HepG2 (cell line): ENCODE data around the gene ASGR1. TPM values are rescaled to one million over a fixed set of nuclear protein-coding genes. Genes with fewer than 3 reads are reported as not detected.

Experiments used
- ATAC-seq: fragments of 200-7000 bp; cut with Tn5 transposase; 3 replicates; pipeline ENCODE4 v1.9.1; 2020; ENCODE audit warnings: mild to moderate bottlenecking, moderate library complexity
- BruUV-seq: library from RNA; stranded (reverse); fragments of 400-500 nt; replicated peaks from 2 replicates; lab custom pipeline; 2021; lab: Mats Ljungman, UMichigan
- CTCF ChIA-PET: fragments of 300-600 bp; formaldehyde crosslinking; extraction: SDS; loops from one replicate; lab custom pipeline; 2021; ENCODE audit warnings: low total read pairs, inconsistent platforms, low intra/inter-chr PET ratio; lab: Yijun Ruan, JAX
- POLR2A ChIA-PET: fragments of 350-600 bp; sonication (Branson Sonifier 250); formaldehyde crosslinking; loops from one replicate; lab custom pipeline; 2020; ENCODE audit warnings: antibody characterized with exemption, inconsistent platforms; lab: Yijun Ruan, JAX
- DNase-seq: peaks from one replicate; pipeline ENCODE4 v3.0.0-alpha.2; 2015; ENCODE audit warnings: low spot score
- FAIRE-seq: peaks from 3 replicates; lab custom pipeline; 2011; peaks lifted over from hg19 to GRCh38; lab: Jason Lieb, UNC
- H2AFZ ChIP-seq: one replicate; pipeline ENCODE4 v1.6.1; 2011; ENCODE audit warnings: low read length, inconsistent platforms
- H3K27ac ChIP-seq: fragments of 300-600 bp; 3 replicates; pipeline ENCODE4 v1.8.0; 2011; ENCODE audit warnings: mixed run types, mild to moderate bottlenecking, mixed read lengths, low read length, inconsistent platforms; ENCODE audit not compliant: insufficient read depth; ENCODE audit errors: extremely low read length
- H3K27me3 ChIP-seq, 2 experiments: fragments of 200-600 bp in 1 of 2; 2 replicates in 1 of 2; 3 replicates in 1 of 2; pipeline versions ENCODE4 v1.6.0 to v1.8.0; 2011; ENCODE audit warnings: low read length in 2 of 2, mild to moderate bottlenecking in 2 of 2, moderate library complexity in 2 of 2, inconsistent platforms in 1 of 2; ENCODE audit not compliant: insufficient read depth in 2 of 2, control insufficient read depth in 1 of 2
- H3K36me3 ChIP-seq, 2 experiments: fragments of 200-600 bp in 1 of 2; replicated peaks in 1 of 2; 2 replicates in 1 of 2; 3 replicates in 1 of 2; pipeline versions ENCODE4 v1.5.1 to v1.8.0; 2011; ENCODE audit warnings: low read length in 2 of 2, inconsistent platforms in 1 of 2; ENCODE audit not compliant: insufficient read depth in 2 of 2, control insufficient read depth in 1 of 2
- H3K4me1 ChIP-seq: 2 replicates; pipeline ENCODE4 v1.5.1; 2012; ENCODE audit warnings: low read length, inconsistent platforms; ENCODE audit not compliant: insufficient read depth
- H3K4me2 ChIP-seq: 2 replicates; pipeline ENCODE4 v1.6.0; 2011; ENCODE audit warnings: low read depth, low read length, inconsistent platforms
- H3K4me3 ChIP-seq, 3 experiments: fragments of 200-600 bp in 1 of 3; sonication (generic), shearing (Covaris generic) in 1 of 3; replicated peaks in 1 of 3; 2 replicates each; pipeline ENCODE4 v1.5.1; 2011 to 2016; ENCODE audit warnings: low read length in 3 of 3, inconsistent platforms in 2 of 3, low read depth in 2 of 3, mild to moderate bottlenecking in 2 of 3, control low read depth in 1 of 3, mixed read lengths in 1 of 3; ENCODE audit not compliant: insufficient read depth in 1 of 3
- H3K79me2 ChIP-seq: one replicate; pipeline ENCODE4 v1.6.1; 2011; ENCODE audit warnings: low read length, inconsistent platforms; ENCODE audit not compliant: insufficient read depth
- H3K9ac ChIP-seq: 2 replicates; pipeline ENCODE4 v1.6.0; 2011; ENCODE audit warnings: mild to moderate bottlenecking, low read depth, low read length, inconsistent platforms; ENCODE audit not compliant: insufficient read depth
- H3K9me3 ChIP-seq: 2 replicates; pipeline ENCODE4 v1.5.1; 2012; ENCODE audit warnings: mild to moderate bottlenecking, low read length
- H4K20me1 ChIP-seq: 2 replicates; pipeline ENCODE4 v1.6.0; 2011; ENCODE audit warnings: inconsistent platforms, mild to moderate bottlenecking, low read length, moderate library complexity; ENCODE audit not compliant: insufficient read depth
- AKAP8 ChIP-seq: sonication (generic); formaldehyde crosslinking; IDR thresholded peaks from 2 replicates; pipeline ENCODE4 v1.5.1; 2020; ENCODE audit warnings: mild to moderate bottlenecking, missing genetic modification reagents
- KDM5B ChIP-seq: sonication (generic); formaldehyde crosslinking; IDR thresholded peaks from 2 replicates; pipeline ENCODE4 v1.4.0; 2020; ENCODE audit warnings: missing genetic modification reagents, mild to moderate bottlenecking, borderline replicate concordance
- MTF2 ChIP-seq: sonication (generic); formaldehyde crosslinking; IDR thresholded peaks from 2 replicates; pipeline ENCODE4 v1.5.0; 2020; ENCODE audit warnings: missing genetic modification reagents, borderline replicate concordance
- POLR2AphosphoS5 ChIP-seq: IDR thresholded peaks from 2 replicates; pipeline ENCODE4 v1.6.1; 2012; ENCODE audit warnings: low read depth, low read length
- SP2 ChIP-seq: sonication (generic); formaldehyde crosslinking; IDR thresholded peaks from 2 replicates; pipeline ENCODE4 v1.5.1; 2020; ENCODE audit warnings: mild to moderate bottlenecking, missing genetic modification reagents
- TSC22D2 ChIP-seq: sonication (generic); formaldehyde crosslinking; IDR thresholded peaks from 2 replicates; pipeline ENCODE4 v1.5.1; 2020; ENCODE audit warnings: missing genetic modification reagents, mild to moderate bottlenecking, borderline replicate concordance
- ZIK1 ChIP-seq: sonication (generic); formaldehyde crosslinking; IDR thresholded peaks from 2 replicates; pipeline ENCODE4 v1.5.0; 2020; ENCODE audit warnings: mild to moderate bottlenecking, low read depth, missing genetic modification reagents, borderline replicate concordance
- ZNF30 ChIP-seq: sonication (generic); formaldehyde crosslinking; IDR thresholded peaks from 2 replicates; pipeline ENCODE4 v1.5.0; 2020; ENCODE audit warnings: mild to moderate bottlenecking, missing genetic modification reagents
- WGBS: methylation state at CpG from one replicate; pipeline ENCODE4 v1.1.6; 2017; ENCODE audit warnings: low lambda C conversion rate; 5-methylcytosine and 5-hydroxymethylcytosine counted together
- in situ Hi-C: cut with HindIII; loops from 2 replicates; pipeline ENCODE4 v1.10.0; 2017; ENCODE audit warnings: low pct_unique_long_range_greater_than_20kb; ENCODE audit not compliant: extremely low pct_ligation_motif_present
- intact Hi-C: fragments of 100-400 bp; cut with micrococcal nuclease; formaldehyde crosslinking; loops from one replicate; pipeline ENCODE4 v1.10.0; 2022; ENCODE audit not compliant: unreplicated experiment
- polyA plus RNA-seq, 8 experiments: library from polyadenylated mRNA; depleted of rRNA in 3 of 8; stranded (reverse) in 7 of 8; unstranded in 1 of 8; fragments of >200 nt; fragmentation: Illumina TruSeq in 4 of 8; extraction: Trizol in 4 of 8; gene quantifications; 2 replicates each; pipeline versions ENCODE4 v1.2.1 to v1.2.3, GENCODE V29; 2011 to 2016; ENCODE audit warnings: low read depth in 4 of 8, missing spikeins in 1 of 8, mixed read lengths in 1 of 8; ENCODE audit not compliant: insufficient read depth in 1 of 8
- total RNA-seq, 5 experiments: library from RNA; depleted of rRNA; stranded (reverse); fragments of >200 nt; fragmentation: Illumina TruSeq; extraction: Trizol; gene quantifications; 2 replicates each; pipeline ENCODE4 v1.2.3, GENCODE V29; 2016; ENCODE audit warnings: low read depth in 1 of 5
- TF ChIP-seq, protein P1 (sequence below): sonication (generic); formaldehyde crosslinking; IDR thresholded peaks from 2 replicates; pipeline ENCODE4 v1.5.0; 2020; ENCODE audit warnings: mild to moderate bottlenecking, missing genetic modification reagents, moderate library complexity
- TF ChIP-seq, protein P2 (sequence below): IDR thresholded peaks from 2 replicates; pipeline ENCODE4 v1.6.1; 2018; ENCODE audit warnings: missing genetic modification reagents
- TF ChIP-seq, protein P3 (sequence below): IDR thresholded peaks from 2 replicates; pipeline ENCODE4 v1.6.1; 2016; ENCODE audit warnings: missing biosample characterization, missing genetic modification reagents, low read depth
- TF ChIP-seq, protein P4 (sequence below): sonication (generic); formaldehyde crosslinking; IDR thresholded peaks from 2 replicates; pipeline ENCODE4 v1.4.0; 2020; ENCODE audit warnings: low read depth, missing genetic modification reagents

The ASGR1 gene
- total and polyA plus RNA-seq, 2 of the 13 experiments (the other 11 are each of a cell fraction or from before 2014, with no cell fraction given), result 353 to 796 TPM

DNA sequence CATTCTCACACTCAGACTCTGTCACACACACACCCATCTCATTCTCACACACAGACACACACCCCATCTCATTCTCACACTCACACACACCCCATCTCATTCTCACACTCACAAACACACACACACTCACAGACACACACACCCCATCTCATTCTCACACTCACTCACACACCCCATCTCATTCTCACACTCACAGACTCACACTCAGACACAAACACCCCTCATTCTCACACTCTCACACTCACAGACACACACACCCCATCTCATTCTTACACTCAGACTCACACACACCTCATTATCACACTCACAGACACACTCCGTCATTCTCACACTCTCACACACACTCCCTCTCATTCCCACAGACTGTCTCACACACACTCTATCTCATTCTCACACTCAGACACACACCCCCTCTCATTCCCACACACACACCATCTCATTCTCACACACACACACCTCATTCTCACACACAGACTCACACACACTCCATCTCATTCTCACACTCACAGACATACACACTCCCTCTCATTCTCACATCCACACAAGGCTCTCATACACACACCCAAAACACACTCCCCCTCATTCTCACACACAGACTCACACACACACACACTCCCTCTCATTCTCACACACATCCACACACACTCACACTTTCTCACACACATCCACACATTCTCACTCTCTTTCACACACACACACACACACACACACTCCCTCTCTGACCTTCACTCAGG lies 2.9 kb downstream of the ASGR1 start:
- Histone ChIP-seq H3K4me2 (peak overlapping the region; percentile 92), H3K27me3 (no peaks in the 10 kb centered on the region; a peak in 1 of 5 replicates), H3K79me2 (peaks cover 47% of the 10 kb centered on the region), H2AFZ (no peak overlapping the region), H3K9me3 (no peaks in the 10 kb centered on the region), H3K36me3 (peaks cover 17 to 37% of the 10 kb centered on the region in 2 experiments), H3K27ac (peak overlapping the region; percentile 60), H3K4me3 (peak overlapping the region; percentile 43 to 93 (median 84)), H3K9ac (peak overlapping the region; percentile 96), H4K20me1 (peaks cover 39% of the 10 kb centered on the region), H3K4me1 (peaks cover 56% of the 10 kb centered on the region)
- BruUV-seq, result no TSS peak
- in situ Hi-C loops (loop anchor here (5.0 kb wide), 1 partner anchor 41 kb away; the partner anchor contains the start of genes ACADVL and DLG4), intact Hi-C loops (loop anchor here (5.0 to 10.0 kb wide), 3 partner anchors 36 to 59 kb away; partner anchors contain the start of genes DVL2 and PHF23)
- ChIA-PET CTCF (interaction anchor here (1.5 kb wide), 1 partner anchor 10 kb away, joined by 4 read pairs; no protein-coding TSS in a partner anchor), POLR2A (interaction anchor here (1.2 to 4.4 kb wide), 9 partner anchors 8 to 130 kb away, joined by 4 to 76 read pairs (median 25); partner anchors contain the start of genes ACADVL and DLG4)
- WGBS, result 85% methylated on average over 1 of the region's 1 CpG
- no peak for DNase-seq
- no peak for ATAC-seq
- peak; percentile 8 for FAIRE-seq
- TF ChIP-seq, protein P1, sequence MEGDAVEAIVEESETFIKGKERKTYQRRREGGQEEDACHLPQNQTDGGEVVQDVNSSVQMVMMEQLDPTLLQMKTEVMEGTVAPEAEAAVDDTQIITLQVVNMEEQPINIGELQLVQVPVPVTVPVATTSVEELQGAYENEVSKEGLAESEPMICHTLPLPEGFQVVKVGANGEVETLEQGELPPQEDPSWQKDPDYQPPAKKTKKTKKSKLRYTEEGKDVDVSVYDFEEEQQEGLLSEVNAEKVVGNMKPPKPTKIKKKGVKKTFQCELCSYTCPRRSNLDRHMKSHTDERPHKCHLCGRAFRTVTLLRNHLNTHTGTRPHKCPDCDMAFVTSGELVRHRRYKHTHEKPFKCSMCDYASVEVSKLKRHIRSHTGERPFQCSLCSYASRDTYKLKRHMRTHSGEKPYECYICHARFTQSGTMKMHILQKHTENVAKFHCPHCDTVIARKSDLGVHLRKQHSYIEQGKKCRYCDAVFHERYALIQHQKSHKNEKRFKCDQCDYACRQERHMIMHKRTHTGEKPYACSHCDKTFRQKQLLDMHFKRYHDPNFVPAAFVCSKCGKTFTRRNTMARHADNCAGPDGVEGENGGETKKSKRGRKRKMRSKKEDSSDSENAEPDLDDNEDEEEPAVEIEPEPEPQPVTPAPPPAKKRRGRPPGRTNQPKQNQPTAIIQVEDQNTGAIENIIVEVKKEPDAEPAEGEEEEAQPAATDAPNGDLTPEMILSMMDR (CRISPR knock-in tag), result no peak
- 0 out of 2 replicates have a peak, but pooled peaks have one; percentile 2 for TF ChIP-seq SP2 (CRISPR knock-in tag)
- TF ChIP-seq, protein P2, sequence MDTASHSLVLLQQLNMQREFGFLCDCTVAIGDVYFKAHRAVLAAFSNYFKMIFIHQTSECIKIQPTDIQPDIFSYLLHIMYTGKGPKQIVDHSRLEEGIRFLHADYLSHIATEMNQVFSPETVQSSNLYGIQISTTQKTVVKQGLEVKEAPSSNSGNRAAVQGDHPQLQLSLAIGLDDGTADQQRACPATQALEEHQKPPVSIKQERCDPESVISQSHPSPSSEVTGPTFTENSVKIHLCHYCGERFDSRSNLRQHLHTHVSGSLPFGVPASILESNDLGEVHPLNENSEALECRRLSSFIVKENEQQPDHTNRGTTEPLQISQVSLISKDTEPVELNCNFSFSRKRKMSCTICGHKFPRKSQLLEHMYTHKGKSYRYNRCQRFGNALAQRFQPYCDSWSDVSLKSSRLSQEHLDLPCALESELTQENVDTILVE (CRISPR knock-in tag), result no peak
- TF ChIP-seq, protein P3, sequence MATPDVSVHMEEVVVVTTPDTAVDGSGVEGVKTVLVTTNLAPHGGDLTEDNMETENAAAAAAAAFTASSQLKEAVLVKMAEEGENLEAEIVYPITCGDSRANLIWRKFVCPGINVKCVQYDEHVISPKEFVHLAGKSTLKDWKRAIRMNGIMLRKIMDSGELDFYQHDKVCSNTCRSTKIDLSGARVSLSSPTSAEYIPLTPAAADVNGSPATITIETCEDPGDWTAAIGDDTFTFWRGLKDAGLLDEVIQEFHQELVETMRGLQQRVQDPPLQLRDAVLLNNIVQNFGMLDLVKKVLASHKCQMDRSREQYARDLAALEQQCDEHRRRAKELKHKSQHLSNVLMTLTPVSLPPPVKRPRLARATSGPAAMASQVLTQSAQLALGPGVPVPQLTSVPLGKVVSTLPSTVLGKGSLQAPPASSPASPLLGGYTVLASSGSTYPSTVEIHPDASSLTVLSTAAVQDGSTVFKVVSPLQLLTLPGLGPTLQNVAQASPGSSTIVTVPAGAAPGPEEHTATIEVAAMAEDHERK (CRISPR knock-in tag), result no peak
- TF ChIP-seq AKAP8, result no peak
- 0 out of 2 replicates have a peak, but pooled peaks have one; percentile 18 for TF ChIP-seq ZIK1 (CRISPR knock-in tag)
- TF ChIP-seq KDM5B (CRISPR knock-in tag), result no peak
- no peak for TF ChIP-seq MTF2 (CRISPR knock-in tag)
- peak; percentile 45; the same call in 1 of the 2 replicates for TF ChIP-seq POLR2AphosphoS5
- TF ChIP-seq TSC22D2 (CRISPR knock-in tag), result no peak
- TF ChIP-seq, protein P4, sequence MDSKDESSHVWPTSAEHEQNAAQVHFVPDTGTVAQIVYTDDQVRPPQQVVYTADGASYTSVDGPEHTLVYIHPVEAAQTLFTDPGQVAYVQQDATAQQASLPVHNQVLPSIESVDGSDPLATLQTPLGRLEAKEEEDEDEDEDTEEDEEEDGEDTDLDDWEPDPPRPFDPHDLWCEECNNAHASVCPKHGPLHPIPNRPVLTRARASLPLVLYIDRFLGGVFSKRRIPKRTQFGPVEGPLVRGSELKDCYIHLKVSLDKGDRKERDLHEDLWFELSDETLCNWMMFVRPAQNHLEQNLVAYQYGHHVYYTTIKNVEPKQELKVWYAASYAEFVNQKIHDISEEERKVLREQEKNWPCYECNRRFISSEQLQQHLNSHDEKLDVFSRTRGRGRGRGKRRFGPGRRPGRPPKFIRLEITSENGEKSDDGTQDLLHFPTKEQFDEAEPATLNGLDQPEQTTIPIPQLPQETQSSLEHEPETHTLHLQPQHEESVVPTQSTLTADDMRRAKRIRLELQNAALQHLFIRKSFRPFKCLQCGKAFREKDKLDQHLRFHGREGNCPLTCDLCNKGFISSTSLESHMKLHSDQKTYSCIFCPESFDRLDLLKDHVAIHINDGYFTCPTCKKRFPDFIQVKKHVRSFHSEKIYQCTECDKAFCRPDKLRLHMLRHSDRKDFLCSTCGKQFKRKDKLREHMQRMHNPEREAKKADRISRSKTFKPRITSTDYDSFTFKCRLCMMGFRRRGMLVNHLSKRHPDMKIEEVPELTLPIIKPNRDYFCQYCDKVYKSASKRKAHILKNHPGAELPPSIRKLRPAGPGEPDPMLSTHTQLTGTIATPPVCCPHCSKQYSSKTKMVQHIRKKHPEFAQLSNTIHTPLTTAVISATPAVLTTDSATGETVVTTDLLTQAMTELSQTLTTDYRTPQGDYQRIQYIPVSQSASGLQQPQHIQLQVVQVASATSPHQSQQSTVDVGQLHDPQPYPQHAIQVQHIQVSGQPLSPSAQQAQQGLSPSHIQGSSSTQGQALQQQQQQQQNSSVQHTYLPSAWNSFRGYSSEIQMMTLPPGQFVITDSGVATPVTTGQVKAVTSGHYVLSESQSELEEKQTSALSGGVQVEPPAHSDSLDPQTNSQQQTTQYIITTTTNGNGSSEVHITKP, result no peak
- TF ChIP-seq ZNF30 (CRISPR knock-in tag), result no peak
